Keratinocyte (primary cell): ENCODE results near the gene MICAL1. TPM values are rescaled to one million over a fixed set of nuclear protein-coding genes. Genes with fewer than 3 reads are reported as not detected.
A peak's percentile ranks its signal among the peaks of the same experiment; 100 is the strongest.

Source experiments
- DNase-seq: peaks from one replicate; pipeline ENCODE4 v3.0.0-alpha.2; 2011; ENCODE audit warnings: low read depth, missing footprints, low spot score
- FAIRE-seq: peaks from 2 replicates; lab custom pipeline; 2011; peaks lifted over from hg19 to GRCh38; lab: Jason Lieb, UNC
- H2AFZ ChIP-seq: 2 replicates; pipeline ENCODE4 v1.6.0; 2012; ENCODE audit warnings: low read length, control low read depth, inconsistent platforms; ENCODE audit not compliant: control insufficient read depth
- H3K27ac ChIP-seq: 2 replicates; pipeline ENCODE4 v1.5.1; 2011; ENCODE audit warnings: low read length; ENCODE audit not compliant: control insufficient read depth, insufficient read depth
- H3K27me3 ChIP-seq: 3 replicates; pipeline ENCODE4 v1.6.0; 2011; ENCODE audit warnings: low read length; ENCODE audit not compliant: control insufficient read depth, insufficient read depth; ENCODE audit errors: extremely low read depth
- H3K36me3 ChIP-seq, 2 experiments: 2 replicates in 1 of 2; 3 replicates in 1 of 2; pipeline ENCODE4 v1.5.1; 2011; ENCODE audit warnings: low read length in 2 of 2, mild to moderate bottlenecking in 1 of 2; ENCODE audit not compliant: control insufficient read depth in 2 of 2, insufficient read depth in 2 of 2; ENCODE audit errors: extremely low read depth in 1 of 2
- H3K4me1 ChIP-seq: 3 replicates; pipeline ENCODE4 v1.5.1; 2011; ENCODE audit warnings: low read length; ENCODE audit not compliant: control insufficient read depth, insufficient read depth; ENCODE audit errors: extremely low read depth
- H3K4me2 ChIP-seq: 3 replicates; pipeline ENCODE4 v1.6.0; 2011; ENCODE audit warnings: low read depth, low read length; ENCODE audit not compliant: control insufficient read depth, insufficient read depth; ENCODE audit errors: extremely low read depth
- H3K4me3 ChIP-seq, 3 experiments: fragments of 200-600 bp in 1 of 3; sonication (generic) in 1 of 3; 2 replicates in 2 of 3; 3 replicates in 1 of 3; pipeline ENCODE4 v1.5.1; 2011 to 2016; ENCODE audit warnings: low read length in 3 of 3, mild to moderate bottlenecking in 3 of 3, control low read depth in 2 of 3, inconsistent platforms in 1 of 3, low read depth in 1 of 3, mixed read lengths in 1 of 3, mixed run types in 1 of 3, moderate library complexity in 1 of 3; ENCODE audit not compliant: control insufficient read depth in 2 of 3, insufficient read depth in 2 of 3; ENCODE audit errors: extremely low read depth in 1 of 3
- H3K79me2 ChIP-seq: 2 replicates; pipeline ENCODE4 v1.6.0; 2012; ENCODE audit warnings: low read length; ENCODE audit not compliant: control insufficient read depth, insufficient read depth
- H3K9ac ChIP-seq: 3 replicates; pipeline ENCODE4 v1.6.0; 2011; ENCODE audit warnings: low read length; ENCODE audit not compliant: control insufficient read depth, insufficient read depth; ENCODE audit errors: extremely low read depth
- H3K9me1 ChIP-seq: 3 replicates; pipeline ENCODE4 v1.6.0; 2011; ENCODE audit warnings: low read length; ENCODE audit not compliant: control insufficient read depth, insufficient read depth; ENCODE audit errors: extremely low read depth
- H3K9me3 ChIP-seq: 2 replicates; pipeline ENCODE4 v1.5.1; 2012; ENCODE audit warnings: low read depth, low read length; ENCODE audit not compliant: control insufficient read depth
- H4K20me1 ChIP-seq: 3 replicates; pipeline ENCODE4 v1.6.0; 2011; ENCODE audit warnings: low read length; ENCODE audit not compliant: control insufficient read depth, insufficient read depth; ENCODE audit errors: extremely low read depth
- EZH2 ChIP-seq: IDR thresholded peaks from one replicate; pipeline ENCODE4 v1.6.1; 2012; ENCODE audit warnings: inconsistent platforms, mild to moderate bottlenecking, low read length, moderate library complexity
- dilution Hi-C: fragments of 300-500 bp; cut with MboI; formaldehyde crosslinking; loops from one replicate; pipeline ENCODE4 v1.7.0; 2020; ENCODE audit warnings: low sequenced_read_pairs; ENCODE audit not compliant: extremely low pct_ligation_motif_present
- polyA plus RNA-seq, 5 experiments: library from polyadenylated mRNA; depleted of rRNA in 3 of 5; stranded (reverse) in 3 of 5; stranded (forward) in 1 of 5; unstranded in 1 of 5; fragments of >200 nt; gene quantifications; 1 replicate in 1 of 5; 2 replicates in 3 of 5; 3 replicates in 1 of 5; pipeline versions ENCODE4 v1.2.1 to v1.2.3, GENCODE V29; 2011 to 2012; ENCODE audit warnings: missing spikeins in 2 of 5, low read depth in 1 of 5, low replicate concordance in 1 of 5
- TF ChIP-seq, protein P1 (sequence below), 3 experiments: IDR thresholded peaks in 1 of 3; conservative IDR thresholded peaks in 1 of 3; optimal IDR thresholded peaks in 1 of 3; 2 replicates in 2 of 3; 3 replicates in 1 of 3; pipeline versions ENCODE3 to v1.5.1; 2011; ENCODE audit warnings: low read length in 3 of 3, mild to moderate bottlenecking in 3 of 3, moderate library complexity in 2 of 3, control low read depth in 1 of 3, inconsistent platforms in 1 of 3; ENCODE audit not compliant: insufficient read depth in 2 of 3; ENCODE audit errors: extremely low read depth in 1 of 3

The MICAL1 gene
- polyA plus RNA-seq, 1 donor (not counting 4 experiments of a cell fraction or from before 2014, with no cell fraction given) = 25.6 TPM

GRCh38 chr6:109456111-109456583 lies 575 bp upstream of the MICAL1 start:
- Histone ChIP-seq H3K27me3 (no peaks in the 10 kb centered on the region), H4K20me1 (no peaks in the 10 kb centered on the region), H3K9ac (peak overlapping the region; percentile 81), H3K9me3 (no peaks in the 10 kb centered on the region), H3K4me2 (peak overlapping the region; percentile 79), H3K4me1 (peaks cover 22% of the 10 kb centered on the region), H2AFZ (peak overlapping the region; percentile 66), H3K9me1 (no peaks in the 10 kb centered on the region), H3K36me3 (peaks cover 5 to 16% of the 10 kb centered on the region in 2 experiments), H3K79me2 (peaks cover 2% of the 10 kb centered on the region), H3K27ac (no peak overlapping the region), H3K4me3 (peak overlapping the region; percentile 78 to 79 (median 79))
- dilution Hi-C loops = no loop called here
- FAIRE-seq = no peak
- DNase-seq = no peak
- TF ChIP-seq, protein P1, sequence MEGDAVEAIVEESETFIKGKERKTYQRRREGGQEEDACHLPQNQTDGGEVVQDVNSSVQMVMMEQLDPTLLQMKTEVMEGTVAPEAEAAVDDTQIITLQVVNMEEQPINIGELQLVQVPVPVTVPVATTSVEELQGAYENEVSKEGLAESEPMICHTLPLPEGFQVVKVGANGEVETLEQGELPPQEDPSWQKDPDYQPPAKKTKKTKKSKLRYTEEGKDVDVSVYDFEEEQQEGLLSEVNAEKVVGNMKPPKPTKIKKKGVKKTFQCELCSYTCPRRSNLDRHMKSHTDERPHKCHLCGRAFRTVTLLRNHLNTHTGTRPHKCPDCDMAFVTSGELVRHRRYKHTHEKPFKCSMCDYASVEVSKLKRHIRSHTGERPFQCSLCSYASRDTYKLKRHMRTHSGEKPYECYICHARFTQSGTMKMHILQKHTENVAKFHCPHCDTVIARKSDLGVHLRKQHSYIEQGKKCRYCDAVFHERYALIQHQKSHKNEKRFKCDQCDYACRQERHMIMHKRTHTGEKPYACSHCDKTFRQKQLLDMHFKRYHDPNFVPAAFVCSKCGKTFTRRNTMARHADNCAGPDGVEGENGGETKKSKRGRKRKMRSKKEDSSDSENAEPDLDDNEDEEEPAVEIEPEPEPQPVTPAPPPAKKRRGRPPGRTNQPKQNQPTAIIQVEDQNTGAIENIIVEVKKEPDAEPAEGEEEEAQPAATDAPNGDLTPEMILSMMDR (optimal IDR thresholded peaks at IDR 0.05 in 1 of 3, IDR thresholded peaks at IDR 0.05 in 1 of 3, conservative IDR thresholded peaks at IDR 0.05 in 1 of 3; ENCODE audit: extremely low read depth in 1 of 3, insufficient read depth in 2 of 3, low read length in 3 of 3) = no peak
- TF ChIP-seq EZH2 = no peak

DNA sequence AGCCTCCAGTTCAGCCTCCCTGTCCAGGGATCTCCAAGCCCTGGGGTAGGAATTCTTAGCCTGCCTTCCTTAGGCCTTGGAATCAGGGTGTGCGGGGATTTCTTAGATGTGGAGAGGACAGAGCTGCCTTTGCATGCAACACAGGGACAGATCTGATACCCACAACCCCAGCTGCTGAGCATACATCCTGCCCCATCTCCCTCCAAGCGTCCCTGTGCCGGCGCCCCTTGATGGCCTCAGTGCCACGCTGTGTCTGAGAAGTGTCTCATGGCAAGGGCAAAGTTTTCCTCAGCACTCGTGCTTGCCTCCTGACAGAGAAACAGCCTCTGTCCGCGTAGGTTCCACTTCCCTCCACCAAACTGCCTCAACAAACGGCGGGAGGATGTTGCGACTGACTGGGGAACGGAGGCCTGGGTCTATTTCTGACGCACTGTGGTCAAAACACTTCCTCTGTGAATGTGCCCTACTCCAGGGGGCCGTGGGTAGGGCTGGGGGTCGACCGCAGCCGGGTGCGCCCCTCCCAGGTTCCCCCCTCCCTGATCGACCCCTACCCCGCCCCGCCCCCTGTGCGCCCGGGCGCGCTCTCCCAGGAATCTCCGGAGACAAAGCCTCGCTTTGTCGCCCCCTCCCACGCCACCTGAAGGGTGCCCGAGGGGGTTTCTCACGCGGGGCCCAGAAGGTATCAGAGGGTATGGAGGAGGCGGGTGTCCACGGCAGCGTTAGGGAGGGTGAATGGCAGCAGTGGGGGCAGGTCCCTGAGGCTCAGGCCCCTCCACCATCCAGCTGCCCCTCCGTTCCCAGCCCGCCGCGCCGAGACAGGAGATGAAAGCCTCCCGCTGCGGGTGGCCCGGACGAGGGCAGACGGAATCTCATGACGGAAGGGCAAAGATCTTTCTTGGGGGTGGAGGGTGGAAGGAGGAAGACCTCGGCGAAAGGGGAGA lies 806 bp downstream of the MICAL1 start:
- H3K27ac ChIP-seq = no peak overlapping the region
- H3K27me3 ChIP-seq = no peaks in the 10 kb centered on the region
- FAIRE-seq (no peak), DNase-seq (no peak)
- peak overlapping the region; percentile 81 for H3K9ac ChIP-seq
- peaks cover 2% of the 10 kb centered on the region for H3K79me2 ChIP-seq
- peaks cover 22% of the 10 kb centered on the region for H3K4me1 ChIP-seq
- no peaks in the 10 kb centered on the region for H3K9me3 ChIP-seq
- peaks cover 5 to 18% of the 10 kb centered on the region in 2 experiments for H3K36me3 ChIP-seq
- H2AFZ ChIP-seq = peak overlapping the region; percentile 89
- H3K9me1 ChIP-seq = no peaks in the 10 kb centered on the region
- H4K20me1 ChIP-seq = no peaks in the 10 kb centered on the region
- H3K4me3 ChIP-seq = peak overlapping the region; percentile 70 to 92 (median 79)
- peak overlapping the region; percentile 61 for H3K4me2 ChIP-seq
- dilution Hi-C loops = no loop called here
- no peak for TF ChIP-seq EZH2
- TF ChIP-seq, protein P1 (optimal IDR thresholded peaks at IDR 0.05 in 1 of 3, IDR thresholded peaks at IDR 0.05 in 1 of 3, conservative IDR thresholded peaks at IDR 0.05 in 1 of 3; ENCODE audit: extremely low read depth in 1 of 3, insufficient read depth in 2 of 3, low read length in 3 of 3) = no peak
